Stimulated activated CD4-positive, alpha-beta T cell treated with anti-CD3 and anti-CD28 coated beads, Interleukin-4, amount 100 ng/mL, for 4 hours (primary cell): ENCODE results near the gene TRABD2B.

Experiments used
- DNase-seq, 2 experiments: peaks; one replicate each; pipeline ENCODE4 v3.0.0-alpha.2; 2020

Gene TRABD2B

DNA sequence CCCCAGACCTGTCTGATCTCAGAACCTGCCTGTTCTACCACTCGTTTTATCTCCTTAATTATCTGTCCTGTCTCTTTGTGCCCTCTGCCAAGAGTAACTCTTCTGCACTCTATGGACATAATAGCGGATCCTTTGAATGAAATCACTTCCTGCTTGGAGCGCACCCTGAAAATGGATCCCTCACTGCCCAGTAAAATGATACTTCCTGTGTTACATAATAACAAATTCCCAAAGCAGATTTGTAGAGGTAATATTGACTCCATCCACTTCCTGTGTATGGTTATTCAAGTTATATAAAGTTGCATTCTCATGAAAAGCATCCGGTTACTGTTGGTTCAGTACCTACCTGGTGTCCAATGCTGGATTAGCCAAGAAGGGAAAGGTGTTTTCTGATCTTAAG, 246.0 kb downstream of the TRABD2B start:
- DNase-seq = no peak

DNA sequence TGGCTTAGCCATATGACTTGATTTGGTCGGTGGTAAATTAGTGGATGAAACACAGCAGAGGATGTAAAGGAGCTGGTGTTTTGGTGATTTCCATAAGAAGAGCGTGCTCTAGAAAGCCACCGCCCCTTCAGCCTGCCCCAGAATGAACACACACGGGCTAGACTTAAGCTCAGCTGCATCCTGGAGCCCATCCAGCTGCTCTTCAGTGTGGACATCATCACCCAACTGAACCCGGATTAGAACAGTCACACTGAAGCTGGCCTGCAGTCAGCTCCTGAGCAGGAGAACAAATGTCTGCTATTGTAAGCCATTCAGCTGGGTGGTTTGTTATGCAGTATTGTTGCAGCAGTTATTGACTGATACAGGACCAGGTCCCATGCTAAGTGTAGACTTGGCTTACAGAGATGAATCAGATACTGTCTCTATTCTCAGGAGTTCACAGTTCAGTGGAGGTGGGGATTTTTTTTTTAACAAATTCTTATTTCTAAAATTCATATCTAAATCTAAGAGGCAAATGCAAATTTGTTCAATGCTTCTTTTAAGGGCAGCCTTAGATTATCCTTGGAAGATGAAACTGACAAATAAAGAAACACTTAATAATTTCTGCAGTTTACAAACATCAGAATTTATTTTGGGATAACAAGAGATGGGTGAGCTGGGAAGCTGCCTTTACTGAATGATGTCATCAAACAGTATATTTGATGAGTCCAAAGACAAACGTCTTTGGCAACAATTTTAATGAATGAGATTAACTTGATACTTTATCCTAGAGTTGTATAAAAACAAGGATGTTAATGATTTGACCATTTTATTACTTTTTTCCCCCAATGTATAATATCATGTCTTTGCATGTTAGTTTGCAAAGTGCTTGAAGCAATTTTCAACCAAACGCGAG, 251.2 kb downstream of the TRABD2B start:
- DNase-seq = no peak

DNA sequence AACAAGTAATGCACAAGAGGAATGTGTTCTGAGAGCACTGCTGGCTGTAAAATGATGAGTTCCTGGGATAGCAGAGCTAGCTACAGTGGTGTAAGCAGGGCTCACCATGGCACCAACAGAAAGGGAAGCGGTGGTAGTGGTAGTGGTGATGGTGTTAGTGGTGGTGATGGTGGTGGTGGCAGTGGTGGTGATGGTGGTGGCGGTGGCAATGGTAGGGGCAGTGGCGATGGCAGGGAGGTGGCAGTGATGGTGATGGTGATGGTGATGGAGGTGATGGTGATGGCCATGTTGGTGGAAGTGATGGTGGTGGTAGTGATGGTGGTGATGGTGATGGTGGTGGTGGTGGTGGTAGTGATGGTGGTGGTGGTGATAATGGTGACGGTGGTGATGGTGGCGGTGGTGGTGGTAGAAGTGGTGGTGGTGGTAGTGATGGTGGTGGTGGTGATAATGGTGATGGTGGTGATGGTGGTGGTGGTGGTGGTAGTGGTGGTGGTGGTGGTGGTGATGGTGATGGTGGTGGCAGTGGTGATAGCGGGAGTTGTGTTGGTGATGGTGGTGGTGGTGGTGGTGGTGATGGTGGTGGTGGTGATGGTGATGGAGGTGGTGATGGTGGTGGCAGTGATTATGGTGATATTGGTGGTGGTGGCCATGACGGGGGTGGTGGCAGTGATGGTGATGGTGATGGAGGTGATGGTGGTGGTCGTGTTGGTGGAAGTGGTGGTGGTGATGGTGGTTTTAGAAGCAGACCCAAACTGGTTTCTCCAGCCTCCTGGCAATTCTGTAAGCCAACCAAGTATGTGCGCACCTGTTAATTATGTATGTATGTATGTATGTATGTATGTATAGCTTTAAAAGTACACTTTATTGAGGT, 254.1 kb downstream of the TRABD2B start:
- DNase-seq = no peak

DNA sequence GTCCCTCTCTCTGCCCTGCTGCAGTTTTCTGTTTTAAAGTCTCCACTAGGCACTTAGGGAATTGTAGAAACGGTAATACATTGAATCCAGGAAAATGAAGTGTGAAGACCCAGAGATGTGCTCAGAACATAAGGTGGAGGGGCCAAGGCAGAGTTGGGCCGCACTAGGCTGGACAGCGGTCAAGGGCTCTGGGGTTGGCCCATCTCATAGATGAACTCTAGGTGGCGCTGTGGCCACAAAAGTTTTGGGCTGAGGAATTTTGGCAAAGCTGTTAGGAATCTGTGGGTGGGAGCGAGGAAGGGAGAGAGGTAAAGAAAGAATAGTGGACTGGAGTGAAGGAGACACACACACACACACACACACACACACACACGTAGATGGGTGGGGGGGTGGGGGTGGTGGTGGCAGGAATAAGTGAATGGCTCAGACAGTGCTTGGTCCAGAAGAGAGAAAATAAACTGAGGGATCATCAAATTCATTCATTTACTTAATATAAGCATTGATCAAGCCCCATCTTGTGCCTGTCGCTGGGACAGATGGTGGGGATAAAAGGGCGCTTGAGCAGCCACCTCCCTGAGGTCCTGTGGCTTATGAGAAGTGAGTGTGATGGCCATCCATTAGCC, 258.5 kb downstream of the TRABD2B start:
- DNase-seq = no peak

DNA sequence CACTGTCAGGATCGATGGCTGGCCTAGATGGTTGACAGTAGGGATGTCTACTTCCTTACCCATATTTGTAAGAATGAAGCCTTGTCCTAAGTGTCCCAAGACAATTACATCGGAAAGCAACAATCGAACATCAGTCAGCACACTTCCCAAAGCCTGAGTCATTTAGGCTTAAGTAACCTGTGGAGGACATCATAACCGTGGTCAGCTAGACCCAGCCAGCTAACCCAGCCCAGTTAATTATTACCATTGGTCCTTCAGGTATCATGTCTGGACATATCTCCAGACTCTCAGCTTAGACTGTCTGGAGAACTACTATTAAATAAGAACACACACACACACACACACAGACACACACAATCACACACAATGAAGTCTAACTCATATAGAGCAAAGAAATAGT, 264.7 kb downstream of the TRABD2B start:
- DNase-seq = no peak

DNA sequence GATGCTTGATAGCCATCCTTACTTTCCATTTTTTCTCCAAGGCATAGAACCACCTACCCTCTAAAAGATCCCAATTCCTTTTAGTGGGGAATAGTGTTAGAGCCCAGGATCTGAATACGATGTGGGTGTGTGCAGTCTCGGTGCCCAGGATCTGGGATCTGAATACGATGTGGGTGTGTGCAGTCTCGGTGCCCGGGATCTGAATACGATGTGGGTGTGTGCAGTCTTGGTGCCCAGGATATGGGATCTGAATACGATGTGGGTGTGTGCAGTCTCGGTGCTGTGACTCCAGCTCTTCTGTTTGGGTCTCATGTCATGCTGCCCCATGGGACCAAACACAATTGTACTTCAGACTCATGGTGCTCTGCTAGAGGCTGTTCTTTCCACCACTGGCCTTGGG, 265.5 kb downstream of the TRABD2B start:
- DNase-seq = no peak

DNA sequence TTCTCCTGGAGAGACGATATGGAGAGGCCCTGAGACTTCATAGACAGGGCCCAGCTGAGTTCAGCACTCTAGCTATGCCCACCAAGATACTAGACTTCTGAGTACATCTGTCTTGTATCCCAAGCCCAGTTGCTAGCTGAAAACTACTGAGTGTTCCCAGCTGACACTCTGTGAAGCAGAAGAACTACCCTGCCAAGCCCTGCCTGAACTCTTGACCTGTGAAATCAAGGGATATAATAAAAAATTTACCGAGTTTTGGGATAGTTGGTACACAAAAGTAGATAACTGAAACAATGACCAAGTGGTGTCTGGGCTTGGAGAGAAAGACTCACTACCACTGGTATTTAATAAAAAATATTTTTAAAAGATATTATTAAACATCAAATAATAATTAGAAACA, 267.5 kb downstream of the TRABD2B start:
- no peak for DNase-seq

DNA sequence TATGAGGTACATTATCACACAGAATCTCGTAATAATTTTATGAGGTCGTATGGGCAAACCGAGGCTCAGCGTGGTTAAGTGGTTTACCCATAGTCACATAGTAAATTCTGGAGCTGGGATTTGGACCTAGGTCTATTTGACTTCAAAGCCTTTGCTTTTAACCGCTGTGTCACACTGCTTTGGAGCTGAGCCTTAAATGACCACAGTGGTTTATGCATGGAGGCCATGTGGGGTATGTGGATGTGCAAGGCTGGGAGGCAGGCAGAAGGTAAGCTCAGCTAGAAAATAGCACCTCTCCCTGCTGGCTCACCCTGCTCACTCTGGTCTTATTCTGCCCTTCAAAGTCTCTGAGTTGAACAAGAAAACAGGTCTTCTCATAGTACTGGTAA, 269.5 kb downstream of the TRABD2B start:
- no peak for DNase-seq

DNA sequence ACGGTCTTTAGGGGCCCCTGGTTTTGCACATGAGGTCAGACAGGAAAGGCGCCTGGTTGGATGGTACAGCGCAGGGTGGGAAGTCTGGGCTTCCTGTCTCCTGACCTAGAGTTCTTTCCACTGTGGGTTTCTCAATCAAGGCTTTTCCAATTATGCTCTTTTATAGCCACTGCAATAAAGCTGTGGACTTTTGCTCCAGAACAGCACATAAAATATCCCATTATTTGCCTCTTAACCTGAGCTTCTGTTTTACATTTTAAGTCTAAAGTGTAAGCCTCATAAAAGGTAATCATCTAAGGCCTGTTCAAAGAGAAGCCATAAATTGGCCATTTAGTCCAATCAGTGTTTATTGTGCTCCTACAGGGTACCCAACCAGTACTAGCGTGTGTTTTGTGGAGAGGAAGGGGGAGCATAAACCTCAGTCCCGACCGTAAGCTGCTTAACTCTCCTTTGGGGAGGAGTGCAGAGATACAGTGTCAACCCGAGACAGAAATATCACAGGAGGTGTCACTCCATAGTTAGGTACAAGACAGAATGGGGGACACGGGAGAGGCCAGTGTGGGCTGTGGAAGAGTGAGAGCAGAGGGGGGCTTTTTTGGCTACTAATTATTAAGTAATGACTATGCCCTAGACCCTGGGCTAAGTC, 270.0 kb downstream of the TRABD2B start:
- no peak for DNase-seq

DNA sequence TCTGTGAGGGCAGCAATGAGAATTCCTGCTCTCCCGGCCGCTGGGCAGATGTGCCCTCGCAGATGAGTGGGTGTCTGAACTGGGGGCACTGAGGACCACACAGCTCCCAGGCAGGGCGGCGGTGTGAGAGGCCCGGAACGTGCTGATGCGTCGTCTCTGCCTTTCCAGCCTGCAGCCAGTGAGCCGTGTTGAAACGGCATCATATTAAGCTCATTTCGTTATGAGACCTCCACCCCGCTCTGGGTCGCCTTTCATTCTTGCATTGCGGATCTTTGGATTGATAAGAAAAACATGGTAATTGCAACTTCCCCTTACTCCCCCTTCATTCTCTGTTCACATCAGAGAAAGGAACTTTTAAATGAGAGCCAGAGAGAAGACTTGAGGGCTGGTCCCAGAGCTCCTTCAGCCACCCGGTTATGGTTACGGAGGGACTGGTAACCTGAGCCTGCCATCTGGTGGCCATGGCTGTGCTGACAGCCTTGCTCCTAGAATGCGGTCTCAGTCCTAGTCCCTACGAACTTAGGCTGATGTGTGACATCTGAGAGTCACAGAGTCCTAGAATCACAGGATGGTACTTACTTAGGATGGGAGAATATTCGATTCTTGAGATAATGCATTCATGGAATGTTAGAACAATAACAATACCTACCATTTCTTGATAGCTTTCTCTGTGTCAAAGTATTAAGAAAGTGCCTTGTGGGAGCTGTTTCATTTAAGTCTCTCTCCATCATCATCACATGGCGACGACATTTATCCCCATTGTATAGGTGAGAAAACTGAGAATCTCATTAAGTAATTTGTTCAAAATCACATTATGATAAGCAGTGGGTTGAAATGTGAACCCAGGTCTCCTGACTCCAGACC, 271.0 kb downstream of the TRABD2B start:
- DNase-seq = peak; percentile 48 to 57

DNA sequence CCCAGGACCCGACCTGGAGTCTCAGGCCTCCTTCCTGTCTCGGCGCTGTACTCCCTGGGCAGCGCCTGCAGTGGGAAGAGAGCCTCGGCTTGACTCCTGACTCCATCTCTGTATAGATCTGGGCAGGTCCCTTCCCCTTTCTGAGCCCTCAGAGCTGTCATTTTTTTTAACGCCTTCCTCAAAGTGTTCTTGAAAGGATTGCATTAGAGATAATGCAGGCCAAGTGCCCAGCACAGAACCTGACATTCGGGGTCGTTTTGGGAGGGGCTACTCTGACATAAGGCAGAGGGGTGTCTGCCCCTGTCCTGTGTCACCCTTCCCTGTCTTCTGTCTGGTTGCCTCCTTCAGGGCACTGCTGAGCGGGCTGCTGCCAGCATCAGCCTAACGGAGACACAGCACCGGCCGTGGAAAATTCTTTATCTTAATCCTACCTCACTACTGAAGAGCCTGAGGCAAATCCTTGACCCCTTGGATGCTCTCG, 271.6 kb downstream of the TRABD2B start:
- no peak for DNase-seq

DNA sequence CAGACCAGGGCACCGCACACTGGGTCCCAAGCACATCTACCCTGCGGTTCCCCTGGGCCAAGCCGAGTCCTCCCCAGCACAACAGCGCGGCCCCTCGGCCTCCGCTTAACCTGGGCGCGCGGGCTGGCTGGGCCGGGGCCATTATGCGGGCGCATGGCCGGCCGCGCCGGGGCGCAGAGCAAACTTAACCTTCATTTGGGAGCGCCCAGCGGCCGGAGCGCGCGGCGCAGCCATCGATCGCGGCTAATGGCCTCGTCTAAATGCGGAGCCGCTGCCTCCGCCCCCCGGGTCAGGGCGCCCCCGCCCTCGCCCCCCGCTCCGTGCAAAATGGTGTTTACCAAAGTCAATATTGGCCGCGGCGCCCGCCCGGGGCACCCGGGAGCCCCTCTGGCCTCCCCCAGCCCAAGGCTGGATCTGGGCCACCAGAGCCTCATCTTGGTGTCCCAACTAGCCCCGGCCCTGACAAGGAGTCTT, 272.1 kb downstream of the TRABD2B start:
- DNase-seq = no peak

DNA sequence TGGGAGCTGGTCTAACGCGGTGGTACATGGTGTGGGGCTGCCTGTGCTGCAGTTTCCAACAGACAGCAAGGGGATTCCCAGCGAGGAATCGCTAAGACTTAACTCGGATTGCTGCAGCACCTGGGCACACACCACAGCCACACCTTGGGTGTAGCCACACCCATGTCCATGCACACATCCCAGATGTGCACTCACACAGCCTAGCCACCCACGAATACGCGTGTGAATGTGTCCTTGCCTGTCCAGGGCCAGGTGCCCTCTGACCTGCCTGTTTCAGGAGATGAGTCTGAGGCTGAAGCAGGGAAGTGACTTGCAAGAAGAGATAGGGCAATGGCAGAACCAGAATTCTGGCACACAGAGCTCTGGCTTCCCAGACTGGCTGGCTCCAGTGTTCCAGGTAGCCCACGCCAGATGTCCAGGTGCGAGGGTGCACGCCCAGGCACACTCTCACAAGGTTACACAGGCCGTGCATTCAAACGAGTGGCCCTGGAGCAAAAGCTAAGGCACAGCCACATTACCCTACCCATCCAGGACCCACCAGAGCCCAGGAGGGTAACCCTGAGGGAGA, 272.7 kb downstream of the TRABD2B start:
- no peak for DNase-seq

DNA sequence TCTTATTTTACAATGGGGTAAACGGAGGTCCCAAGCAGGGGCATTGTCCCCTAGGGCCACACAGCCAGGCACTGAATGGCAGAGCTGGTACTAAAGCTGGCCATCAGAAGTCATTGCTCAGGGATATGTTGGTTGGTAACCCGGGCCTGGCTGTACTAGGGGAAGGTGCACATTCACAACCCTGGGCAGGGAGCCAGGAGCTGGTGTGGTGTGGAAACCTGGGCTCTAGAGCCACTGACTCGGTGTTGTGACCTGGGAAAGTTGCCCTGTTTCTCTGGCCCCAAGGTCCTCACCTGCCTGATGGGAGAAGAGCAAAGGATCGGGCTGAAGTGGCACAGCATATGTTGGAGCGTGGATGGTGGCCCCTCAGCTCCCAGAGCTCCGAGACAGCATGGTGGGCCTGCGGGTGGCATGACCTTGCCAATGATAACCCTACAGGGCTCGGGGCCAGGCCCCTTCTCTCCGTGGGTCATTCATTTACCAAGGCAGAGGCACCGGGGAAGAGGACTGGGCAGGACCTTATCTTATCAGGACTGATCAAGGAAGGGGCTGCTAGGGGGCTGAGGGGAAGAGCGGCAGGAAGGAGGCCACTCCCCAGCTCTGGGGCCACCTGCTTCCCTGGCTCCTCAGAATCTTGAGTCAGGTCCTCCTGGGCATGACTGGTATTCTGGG, 274.1 kb downstream of the TRABD2B start:
- no peak for DNase-seq

DNA sequence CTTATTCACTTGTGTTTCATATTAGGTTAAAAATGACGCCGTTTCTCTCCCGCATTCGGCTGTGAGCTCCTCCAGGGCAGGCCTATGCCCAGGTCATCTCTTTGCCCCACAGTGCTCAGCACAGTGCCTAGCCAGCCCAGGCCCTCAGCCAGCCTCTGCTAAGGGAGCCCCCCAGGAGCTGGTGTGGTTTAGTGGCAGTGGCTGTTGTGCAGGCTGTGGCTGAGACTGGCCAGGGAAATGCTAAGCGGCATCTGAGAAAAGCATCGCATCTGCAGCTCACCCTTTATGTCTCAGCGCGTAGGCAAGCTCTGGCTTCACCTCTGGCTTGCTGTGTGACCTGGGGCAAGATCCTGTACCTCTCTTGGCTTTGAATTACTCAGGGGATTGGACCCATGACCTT, 275.1 kb downstream of the TRABD2B start:
- DNase-seq = no peak

DNA sequence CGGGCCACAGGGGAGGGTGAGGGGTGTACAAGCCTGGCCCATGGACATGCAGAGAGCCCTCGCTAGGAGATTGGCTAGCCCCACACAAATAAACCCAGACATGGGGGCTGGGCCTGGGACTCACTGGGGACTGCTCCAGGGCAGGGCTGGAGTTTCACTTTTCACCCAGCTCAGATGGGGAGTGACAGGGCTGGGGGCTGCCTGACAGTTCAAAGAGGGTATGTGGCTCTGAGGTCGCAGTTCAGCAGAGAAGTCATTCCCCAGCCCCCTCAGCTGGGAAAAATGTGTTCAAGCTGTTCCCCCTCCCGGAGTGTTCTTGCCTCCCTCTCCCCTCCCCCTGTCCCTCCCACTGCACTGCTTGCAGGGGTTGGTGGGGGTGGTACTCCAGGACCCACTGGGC, 277.1 kb downstream of the TRABD2B start:
- no peak for DNase-seq

DNA sequence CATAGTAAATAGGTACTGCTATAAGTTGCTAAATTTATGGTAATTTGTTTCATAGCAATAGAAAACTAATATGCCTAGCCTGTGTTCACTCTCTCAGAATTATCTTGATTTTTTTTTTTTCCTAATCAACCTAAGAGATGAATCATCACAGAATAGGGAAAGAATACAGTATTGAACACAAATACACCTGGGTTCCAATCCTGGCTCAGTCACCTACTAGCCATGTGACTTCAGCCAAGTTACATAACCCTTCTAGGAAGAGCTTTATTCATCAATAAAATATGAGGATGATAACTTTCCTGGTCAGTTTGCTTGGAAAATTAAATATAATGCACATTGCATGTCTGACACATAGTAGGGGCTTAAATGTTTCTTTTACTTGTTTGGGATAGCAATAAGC, 279.8 kb downstream of the TRABD2B start:
- no peak for DNase-seq

DNA sequence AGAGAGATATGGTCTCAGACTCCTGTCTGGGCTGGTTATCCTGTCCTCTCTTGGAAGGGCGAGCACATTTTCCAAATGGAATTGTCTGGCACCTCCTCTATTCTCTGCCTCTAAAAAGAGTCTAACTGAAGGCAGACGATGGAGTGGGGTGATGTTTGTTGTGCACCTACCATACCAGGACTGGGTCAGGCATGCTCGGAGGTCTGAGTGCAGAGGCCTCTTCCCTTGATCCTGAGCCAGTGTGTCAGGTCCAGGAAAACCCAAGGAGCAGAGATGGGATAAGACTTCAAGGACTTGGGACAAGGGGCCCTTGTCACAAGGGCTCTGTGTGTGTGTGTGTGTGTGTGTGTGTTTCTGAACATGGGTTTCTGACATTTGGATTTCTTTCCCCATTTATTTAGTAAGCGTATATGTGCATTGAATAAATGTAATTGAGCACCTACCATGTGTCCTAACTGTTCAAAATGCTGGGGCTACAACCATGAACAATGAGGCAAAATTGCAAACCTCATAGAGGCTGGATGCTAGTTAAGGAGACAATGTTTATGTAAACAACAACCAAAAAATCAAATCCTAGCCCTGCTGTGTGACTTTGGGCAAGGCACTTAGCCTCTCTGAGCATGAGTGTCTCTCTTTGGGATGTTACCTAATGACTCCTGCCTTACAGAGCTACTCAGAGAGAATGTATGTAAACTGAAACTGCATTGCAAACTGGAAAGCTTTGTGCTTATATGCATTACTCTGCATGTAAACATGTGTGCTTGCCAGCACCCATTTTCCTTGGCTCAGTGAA, 283.0 kb downstream of the TRABD2B start:
- no peak for DNase-seq

DNA sequence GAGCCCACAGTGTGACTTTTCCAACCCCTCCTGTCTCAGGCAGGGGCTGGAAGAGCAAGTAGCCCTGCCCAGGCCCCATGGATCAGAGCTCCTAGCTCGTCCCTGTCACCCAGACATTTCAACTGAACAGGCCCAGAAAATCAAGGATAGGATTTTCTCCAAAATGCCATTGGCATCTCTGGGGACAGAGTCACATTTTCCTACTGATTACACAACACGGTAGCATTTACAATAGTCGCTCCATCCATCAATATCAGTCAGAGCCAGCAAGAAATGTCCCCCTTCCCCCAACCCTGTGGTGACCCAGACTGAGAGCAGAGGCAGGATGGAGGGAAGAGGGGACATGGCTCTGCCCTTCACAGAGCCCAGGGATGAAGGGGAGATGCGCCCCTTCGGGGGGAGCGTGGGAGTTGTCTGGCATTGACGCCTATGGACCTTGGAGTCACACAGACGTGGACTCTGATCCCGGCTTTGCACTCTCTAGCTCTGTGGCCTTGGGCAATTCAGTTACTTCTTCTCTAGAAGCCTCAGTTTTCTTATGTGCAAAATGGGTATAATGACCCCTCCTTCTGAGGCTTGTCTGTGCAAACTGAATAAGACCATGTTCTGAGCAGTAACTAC, 283.7 kb downstream of the TRABD2B start:
- no peak for DNase-seq
